HG03378 (cell line): ENCODE measurements around the gene GGA2.

Experiments
- ATAC-seq: cut with Tn5 transposase; IDR thresholded peaks from one replicate; pipeline ENCODE4 v1.9.1; 2021; ENCODE audit warnings: mild to moderate bottlenecking, moderate library complexity; ENCODE audit not compliant: unreplicated experiment

Gene GGA2

DNA sequence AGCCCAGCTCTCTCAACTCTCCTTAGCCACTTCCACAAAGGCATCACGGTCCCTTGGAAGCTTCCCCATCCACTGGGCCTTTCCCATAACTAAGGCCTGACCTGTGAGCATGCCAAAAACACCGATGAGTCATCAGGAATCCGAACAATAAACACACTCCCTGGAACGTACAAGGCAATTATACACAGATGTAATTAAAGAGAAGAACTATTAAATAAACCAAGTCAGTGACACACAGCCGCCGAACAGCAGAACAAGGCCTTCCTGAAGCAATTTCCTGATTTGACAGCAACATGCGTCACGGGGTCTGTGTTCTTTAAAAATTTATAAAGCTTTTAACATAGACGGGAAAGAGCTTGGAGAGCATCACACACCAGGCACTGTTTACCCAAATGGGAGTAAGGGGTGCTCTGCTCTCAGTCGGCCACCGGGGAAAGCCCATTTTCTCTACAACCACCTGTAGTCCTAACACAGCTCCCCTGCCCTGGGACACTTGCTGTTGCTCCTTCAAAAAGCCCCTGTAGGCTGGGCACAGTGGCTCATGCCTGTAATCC lies 86.7 kb downstream of the GGA2 start:
- no peak for ATAC-seq

- ATAC-seq: no peak
Measured at GRCh38 chr16:23420011-23420410, 90.3 kb downstream of the GGA2 start.

DNA sequence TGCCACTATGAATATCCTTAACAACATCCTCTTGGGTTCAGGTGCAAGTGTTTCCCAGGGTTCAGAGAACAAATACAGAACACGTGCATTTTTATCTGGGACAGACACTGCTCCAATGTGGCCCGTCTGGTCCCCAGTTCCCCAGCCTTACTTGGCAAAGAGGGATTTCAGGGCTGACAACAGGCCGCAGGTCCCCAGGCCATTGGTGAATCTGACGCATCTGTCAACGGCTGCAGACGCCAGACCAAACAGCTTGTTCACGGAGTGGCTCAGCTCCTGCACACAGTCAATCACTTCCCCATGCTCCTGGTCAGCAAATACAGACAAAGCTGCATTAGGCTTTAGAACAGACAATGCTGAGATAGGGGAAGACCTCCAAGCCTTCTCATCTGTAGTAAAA lies 93.5 kb downstream of the GGA2 start:
- ATAC-seq: no peak

DNA sequence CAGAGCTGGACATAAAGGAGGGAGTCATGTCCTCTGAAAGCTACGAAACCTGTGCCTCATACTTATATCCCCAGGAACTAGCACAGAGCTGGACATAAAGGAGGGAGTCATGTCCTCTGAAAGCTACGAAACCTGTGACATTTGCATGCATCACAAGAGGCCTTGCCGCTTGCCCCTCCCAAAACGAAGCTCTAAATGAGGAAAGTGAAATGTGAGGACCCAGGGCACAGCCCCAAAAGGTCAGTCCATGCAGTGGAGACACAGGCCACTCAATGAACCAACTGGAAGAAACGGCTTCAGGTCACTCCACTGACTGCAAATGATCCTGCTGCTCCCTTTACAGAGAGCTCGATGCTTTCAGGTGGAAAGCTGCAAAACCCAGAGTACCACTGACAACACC lies 95.6 kb downstream of the GGA2 start:
- no peak for ATAC-seq
